Tibial nerve (tissue), 3 donors: ENCODE measurements around the gene RGS6.

Experiments used
- POLR2A ChIP-seq, 2 donors: fragments of 450-650 bp; IDR thresholded peaks; one replicate each; pipeline ENCODE4 v1.6.1; 2017; ENCODE audit warnings: antibody characterized with exemption in 2 of 2, mild to moderate bottlenecking in 2 of 2, moderate library complexity in 2 of 2
- TF ChIP-seq, protein P1 (sequence below), 5 experiments: fragments of 200-600 bp in 3 of 5; fragments of 450-650 bp in 2 of 5; sonication (generic) in 3 of 5; IDR thresholded peaks; one replicate each; pipeline ENCODE4 v1.5.1; 2016 to 2019; ENCODE audit warnings: antibody characterized with exemption in 5 of 5, mild to moderate bottlenecking in 3 of 5, moderate library complexity in 2 of 5

DNA sequence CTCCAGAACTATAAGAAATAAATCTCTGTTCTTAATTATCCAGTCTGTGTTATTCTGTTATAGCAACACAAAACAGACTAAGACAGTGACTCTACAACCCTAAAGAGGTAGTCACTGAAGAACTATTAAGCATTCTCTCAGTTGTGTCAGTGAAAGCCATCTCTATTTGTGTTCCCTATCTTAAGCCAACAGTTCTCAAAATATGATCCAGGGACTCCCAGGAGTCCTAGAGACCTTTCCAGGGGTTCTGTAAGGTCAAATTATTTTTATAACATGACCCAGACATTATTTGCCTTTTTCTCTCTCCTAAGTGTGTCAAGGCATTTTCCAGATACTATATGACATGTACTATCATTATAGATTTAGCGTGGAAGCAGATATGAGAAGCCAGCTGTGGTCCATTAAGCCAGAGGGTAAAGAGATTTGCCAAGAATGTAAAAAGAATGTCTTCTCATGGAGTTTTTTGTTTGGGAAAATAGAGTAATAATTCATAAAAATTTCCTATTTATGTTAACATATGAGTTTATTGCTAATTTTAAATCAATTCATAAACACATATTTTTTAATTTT, 315.8 kb downstream of the RGS6 start:
- TF ChIP-seq, protein P1, sequence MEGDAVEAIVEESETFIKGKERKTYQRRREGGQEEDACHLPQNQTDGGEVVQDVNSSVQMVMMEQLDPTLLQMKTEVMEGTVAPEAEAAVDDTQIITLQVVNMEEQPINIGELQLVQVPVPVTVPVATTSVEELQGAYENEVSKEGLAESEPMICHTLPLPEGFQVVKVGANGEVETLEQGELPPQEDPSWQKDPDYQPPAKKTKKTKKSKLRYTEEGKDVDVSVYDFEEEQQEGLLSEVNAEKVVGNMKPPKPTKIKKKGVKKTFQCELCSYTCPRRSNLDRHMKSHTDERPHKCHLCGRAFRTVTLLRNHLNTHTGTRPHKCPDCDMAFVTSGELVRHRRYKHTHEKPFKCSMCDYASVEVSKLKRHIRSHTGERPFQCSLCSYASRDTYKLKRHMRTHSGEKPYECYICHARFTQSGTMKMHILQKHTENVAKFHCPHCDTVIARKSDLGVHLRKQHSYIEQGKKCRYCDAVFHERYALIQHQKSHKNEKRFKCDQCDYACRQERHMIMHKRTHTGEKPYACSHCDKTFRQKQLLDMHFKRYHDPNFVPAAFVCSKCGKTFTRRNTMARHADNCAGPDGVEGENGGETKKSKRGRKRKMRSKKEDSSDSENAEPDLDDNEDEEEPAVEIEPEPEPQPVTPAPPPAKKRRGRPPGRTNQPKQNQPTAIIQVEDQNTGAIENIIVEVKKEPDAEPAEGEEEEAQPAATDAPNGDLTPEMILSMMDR (IDR thresholded peaks at IDR 0.05) = no peak
- no peak for TF ChIP-seq POLR2A (IDR thresholded peaks at IDR 0.05)
